HepG2 (cell line): Measurements from ENCODE around the gene CFAP300. TPM values are rescaled to one million over a fixed set of nuclear protein-coding genes. Genes with fewer than 3 reads are reported as not detected.
A peak's percentile ranks its signal among the peaks of the same experiment; 100 is the strongest.

ENCODE experiments used
- FOXP1 ChIP-seq, 2 experiments: fragments of 450-650 bp in 1 of 2; IDR thresholded peaks; 2 replicates each; pipeline ENCODE4 v1.6.1; 2017 to 2018; ENCODE audit warnings: antibody characterized with exemption in 1 of 2
- FOXP4 ChIP-seq: sonication (generic); formaldehyde crosslinking; IDR thresholded peaks from 2 replicates; pipeline ENCODE4 v1.4.0; 2020; ENCODE audit warnings: missing genetic modification reagents
- HDAC1 ChIP-seq: sonication (generic); formaldehyde crosslinking; IDR thresholded peaks from 2 replicates; pipeline ENCODE4 v1.5.1; 2020; ENCODE audit warnings: mild to moderate bottlenecking, missing genetic modification reagents
- HDAC2 ChIP-seq: sonication (generic); formaldehyde crosslinking; IDR thresholded peaks from 2 replicates; pipeline ENCODE4 v1.4.0; 2020; ENCODE audit warnings: missing genetic modification reagents
- NFIC ChIP-seq: IDR thresholded peaks from 2 replicates; pipeline ENCODE4 v1.6.1; 2012; ENCODE audit warnings: mild to moderate bottlenecking, low read length, inconsistent platforms
- NR2F6 ChIP-seq, 2 experiments: IDR thresholded peaks; 2 replicates each; pipeline ENCODE4 v1.6.1; 2016; ENCODE audit warnings: antibody characterized with exemption in 1 of 2, mild to moderate bottlenecking in 1 of 2
- PAXIP1 ChIP-seq: sonication (generic); formaldehyde crosslinking; conservative IDR thresholded peaks from 2 replicates; pipeline ENCODE4 v1.4.0; 2020; ENCODE audit warnings: mild to moderate bottlenecking, missing genetic modification reagents, moderate library complexity
- SOX5 ChIP-seq: IDR thresholded peaks from 2 replicates; pipeline ENCODE4 v1.6.1; 2016; ENCODE audit warnings: borderline replicate concordance
- TBX2 ChIP-seq: sonication (generic); formaldehyde crosslinking; IDR thresholded peaks from 2 replicates; pipeline ENCODE4 v1.5.0; 2020; ENCODE audit warnings: missing genetic modification reagents, mild to moderate bottlenecking, borderline replicate concordance
- TEAD3 ChIP-seq: optimal IDR thresholded peaks from 2 replicates; pipeline ENCODE3; 2016; ENCODE audit warnings: borderline replicate concordance
- THRA ChIP-seq: sonication (generic); formaldehyde crosslinking; IDR thresholded peaks from 2 replicates; pipeline ENCODE4 v1.4.0; 2020; ENCODE audit warnings: missing genetic modification reagents, borderline replicate concordance
- ZNF331 ChIP-seq: sonication (generic); formaldehyde crosslinking; IDR thresholded peaks from 2 replicates; pipeline ENCODE4 v1.4.0; 2020; ENCODE audit warnings: missing genetic modification reagents
- ZNF609 ChIP-seq: sonication (generic); formaldehyde crosslinking; IDR thresholded peaks from 2 replicates; pipeline ENCODE4 v1.4.0; 2020; ENCODE audit warnings: mild to moderate bottlenecking, missing genetic modification reagents, borderline replicate concordance
- polyA plus RNA-seq, 8 experiments: library from polyadenylated mRNA; depleted of rRNA in 3 of 8; stranded (reverse) in 7 of 8; unstranded in 1 of 8; fragments of >200 nt; fragmentation: Illumina TruSeq in 4 of 8; extraction: Trizol in 4 of 8; gene quantifications; 2 replicates each; pipeline versions ENCODE4 v1.2.1 to v1.2.3, GENCODE V29; 2011 to 2016; ENCODE audit warnings: low read depth in 4 of 8, missing spikeins in 1 of 8, mixed read lengths in 1 of 8; ENCODE audit not compliant: insufficient read depth in 1 of 8
- total RNA-seq, 5 experiments: library from RNA; depleted of rRNA; stranded (reverse); fragments of >200 nt; fragmentation: Illumina TruSeq; extraction: Trizol; gene quantifications; 2 replicates each; pipeline ENCODE4 v1.2.3, GENCODE V29; 2016; ENCODE audit warnings: low read depth in 1 of 5
- TF ChIP-seq, protein P1 (sequence below): sonication (generic); formaldehyde crosslinking; IDR thresholded peaks from 2 replicates; pipeline ENCODE4 v1.4.0; 2020; ENCODE audit warnings: mild to moderate bottlenecking, missing genetic modification reagents

Gene CFAP300
- total and polyA plus RNA-seq, 2 of the 13 experiments (the other 11 are each of a cell fraction or from before 2014, with no cell fraction given), result not detected

DNA sequence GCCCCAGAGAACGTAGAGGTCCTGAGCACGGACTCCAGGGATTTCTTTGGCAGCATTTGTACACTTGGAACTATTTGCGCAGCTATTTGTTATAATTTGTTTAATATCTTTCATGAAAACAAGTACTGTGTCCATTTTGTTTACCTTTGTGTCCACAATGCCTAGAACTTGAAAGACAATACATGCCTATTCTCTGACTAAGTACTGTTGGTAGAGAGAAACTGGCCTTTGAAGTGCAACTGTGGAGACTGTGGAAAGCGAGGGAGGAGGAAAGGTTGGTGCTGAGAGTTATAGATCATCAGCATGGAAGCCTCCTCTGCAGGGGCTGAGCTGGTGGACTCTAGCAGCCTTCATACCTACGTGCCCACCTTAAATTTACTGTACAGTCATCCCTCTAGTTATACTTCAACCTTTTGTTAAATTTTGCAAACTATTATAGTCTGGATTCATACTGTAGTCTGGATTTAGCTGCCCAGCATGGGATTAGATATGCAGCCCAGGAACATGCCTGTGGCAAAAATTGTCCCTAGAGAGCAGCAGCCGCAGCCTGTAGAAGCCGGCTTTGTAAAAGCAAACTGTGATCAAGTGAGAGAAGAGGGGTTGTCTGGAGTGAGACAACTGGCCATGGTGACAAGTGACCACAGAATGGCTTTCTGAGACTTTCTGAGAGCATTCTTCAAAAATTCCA is 38.8 kb downstream of the CFAP300 start (continued):
- TF ChIP-seq FOXP4 (CRISPR knock-in tag) (peak; percentile 81), THRA (peak; percentile 50; the same call in 1 of the 2 replicates), NFIC (peak; percentile 76; the same call in 1 of the 2 replicates), ZNF609 (peak; percentile 42; the same call in 1 of the 2 replicates), FOXP1 (IDR thresholded peaks at IDR 0.05) (peak; percentile 73), FOXP1 (CRISPR knock-in tag; IDR thresholded peaks at IDR 0.05) (peak; percentile 85), TEAD3 (CRISPR knock-in tag) (peak; percentile 82), PAXIP1 (CRISPR knock-in tag) (peak; percentile 69), HDAC2 (CRISPR knock-in tag) (peak; percentile 52; the same call in 1 of the 2 replicates), TBX2 (peak; percentile 27; the same call in 1 of the 2 replicates), ZNF331 (0 out of 2 replicates have a peak, but pooled peaks have one; percentile 30), NR2F6 (IDR thresholded peaks at IDR 0.05) (0 out of 2 replicates have a peak, but pooled peaks have one; percentile 13), NR2F6 (CRISPR knock-in tag; IDR thresholded peaks at IDR 0.05) (peak; percentile 25; the same call in 1 of the 2 replicates), SOX5 (CRISPR knock-in tag) (peak; percentile 96), HDAC1 (CRISPR knock-in tag) (0 out of 2 replicates have a peak, but pooled peaks have one; percentile 28)
- TF ChIP-seq, protein P1, sequence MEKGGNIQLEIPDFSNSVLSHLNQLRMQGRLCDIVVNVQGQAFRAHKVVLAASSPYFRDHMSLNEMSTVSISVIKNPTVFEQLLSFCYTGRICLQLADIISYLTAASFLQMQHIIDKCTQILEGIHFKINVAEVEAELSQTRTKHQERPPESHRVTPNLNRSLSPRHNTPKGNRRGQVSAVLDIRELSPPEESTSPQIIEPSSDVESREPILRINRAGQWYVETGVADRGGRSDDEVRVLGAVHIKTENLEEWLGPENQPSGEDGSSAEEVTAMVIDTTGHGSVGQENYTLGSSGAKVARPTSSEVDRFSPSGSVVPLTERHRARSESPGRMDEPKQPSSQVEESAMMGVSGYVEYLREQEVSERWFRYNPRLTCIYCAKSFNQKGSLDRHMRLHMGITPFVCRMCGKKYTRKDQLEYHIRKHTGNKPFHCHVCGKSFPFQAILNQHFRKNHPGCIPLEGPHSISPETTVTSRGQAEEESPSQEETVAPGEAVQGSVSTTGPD (CRISPR knock-in tag), result no peak
